HG03432 (cell line): ENCODE results near the gene WDR82.

Experiments used
- ATAC-seq: cut with Tn5 transposase; IDR thresholded peaks from one replicate; pipeline ENCODE4 v1.9.1; 2021; ENCODE audit warnings: mild to moderate bottlenecking, moderate library complexity; ENCODE audit not compliant: unreplicated experiment

WDR82 gene

GRCh38 chr3:52210550-52211046 lies 67.9 kb downstream of the WDR82 start:
- no peak for ATAC-seq

DNA sequence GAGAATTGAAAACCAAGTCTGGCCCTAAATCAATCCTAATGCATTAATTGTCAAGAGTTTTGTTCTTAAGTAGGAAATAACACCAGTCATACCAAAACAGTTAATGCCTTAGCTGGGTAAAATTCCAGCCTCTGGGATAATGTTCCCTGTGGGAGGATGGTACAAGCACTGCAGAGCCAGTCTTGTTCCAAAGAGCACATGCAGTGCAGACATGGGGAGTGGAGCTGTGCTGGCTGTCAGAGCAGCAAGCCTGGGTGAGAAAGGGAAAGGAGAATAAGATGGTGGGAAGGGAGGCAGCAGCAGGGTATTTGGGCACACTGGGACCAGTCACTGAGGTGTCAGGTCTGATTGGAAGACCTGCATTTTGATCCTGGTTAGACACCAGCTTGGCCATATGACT lies 68.4 kb downstream of the WDR82 start:
- no peak for ATAC-seq

DNA sequence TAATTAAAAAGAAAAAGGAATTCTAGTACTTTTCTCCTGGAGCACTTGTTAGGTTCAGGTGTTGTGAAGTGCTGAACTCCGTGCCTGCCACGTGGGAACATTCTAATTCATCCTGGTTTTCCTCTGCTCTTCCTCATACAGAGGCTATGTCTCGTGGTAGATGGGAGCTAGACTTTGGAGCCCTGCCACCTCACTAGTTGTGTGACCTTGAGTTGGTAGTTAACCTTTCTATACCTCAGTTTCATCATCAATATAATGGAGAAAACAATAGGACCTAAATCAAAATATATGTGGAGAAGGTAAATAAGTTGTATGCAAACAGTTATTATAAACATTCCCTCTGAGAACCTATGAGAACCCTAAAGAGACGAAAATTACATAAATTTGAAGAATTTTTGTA lies 69.9 kb downstream of the WDR82 start:
- ATAC-seq = no peak

DNA sequence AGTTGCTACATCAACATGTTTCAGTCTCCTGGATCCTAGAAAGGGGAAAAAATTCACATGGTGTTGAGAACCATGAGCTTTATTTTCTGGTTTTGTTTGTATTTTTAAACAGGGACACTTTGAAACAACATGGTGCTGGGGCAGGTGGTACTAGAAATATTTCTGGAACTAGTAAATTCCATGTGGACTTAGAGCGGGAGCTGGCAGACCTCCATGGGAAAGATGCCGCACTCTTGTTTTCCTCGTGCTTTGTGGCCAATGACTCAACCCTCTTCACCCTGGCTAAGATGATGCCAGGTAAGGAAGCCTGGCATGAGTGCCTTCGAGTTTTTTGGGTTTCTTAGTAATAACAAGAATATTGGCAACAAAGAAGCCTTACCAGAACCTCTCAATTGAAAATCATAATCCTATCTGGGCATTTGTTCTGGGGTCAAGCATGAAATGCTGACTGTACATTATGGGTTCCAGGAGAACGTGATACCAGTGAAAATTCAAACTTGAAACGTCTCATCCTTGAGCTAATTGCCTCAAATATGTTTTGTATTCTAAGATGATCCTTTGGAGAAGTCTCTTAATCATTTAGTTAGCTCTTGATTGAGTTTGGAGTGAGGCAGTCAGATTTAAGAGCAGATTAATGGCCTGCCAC lies 72.6 kb downstream of the WDR82 start:
- ATAC-seq = no peak
